MM.1S (cell line): ENCODE results near the gene GDF9.

ENCODE experiments used
- DNase-seq: peaks from one replicate; pipeline ENCODE4 v3.0.0-alpha.2; 2015
- H2AFZ ChIP-seq: fragments of 300-600 bp; sonication (generic); 2 replicates; pipeline ENCODE4 v1.6.0; 2016; ENCODE audit warnings: antibody characterized with exemption, low read length
- H3F3A ChIP-seq: fragments of 300-600 bp; sonication (generic); 2 replicates; pipeline ENCODE4 v1.6.1; 2016; ENCODE audit warnings: mild to moderate bottlenecking, antibody characterized with exemption, low read length, moderate library complexity, mixed read lengths; ENCODE audit not compliant: insufficient read depth
- H3K27ac ChIP-seq: fragments of 300-600 bp; sonication (generic); 2 replicates; pipeline ENCODE4 v1.5.1; 2016; ENCODE audit warnings: mild to moderate bottlenecking, low read length
- H3K27me3 ChIP-seq: fragments of 300-600 bp; sonication (generic); replicated peaks from 2 replicates; pipeline ENCODE4 v1.6.0; 2016; ENCODE audit warnings: low read length; ENCODE audit not compliant: insufficient read depth
- H3K36me3 ChIP-seq: fragments of 300-600 bp; sonication (generic); replicated peaks from 2 replicates; pipeline ENCODE4 v1.6.1; 2016; ENCODE audit warnings: mild to moderate bottlenecking, low read length, mixed read lengths; ENCODE audit not compliant: insufficient read depth
- H3K4me1 ChIP-seq: fragments of 300-600 bp; sonication (generic); 2 replicates; pipeline ENCODE4 v1.6.1; 2016; ENCODE audit warnings: low read length, mixed read lengths
- H3K4me2 ChIP-seq: fragments of 300-600 bp; sonication (generic); 2 replicates; pipeline ENCODE4 v1.6.0; 2016; ENCODE audit warnings: low read depth, low read length
- H3K4me3 ChIP-seq: fragments of 300-600 bp; sonication (generic); 2 replicates; pipeline ENCODE4 v1.5.1; 2016; ENCODE audit warnings: low read length, mixed read lengths
- H3K79me2 ChIP-seq: fragments of 300-600 bp; sonication (generic); 2 replicates; pipeline ENCODE4 v1.6.1; 2016; ENCODE audit warnings: mixed run types, low read length, mixed read lengths
- H3K9ac ChIP-seq: fragments of 300-600 bp; sonication (generic); 2 replicates; pipeline ENCODE4 v1.6.1; 2016; ENCODE audit warnings: low read length, mixed read lengths
- H3K9me2 ChIP-seq: fragments of 300-600 bp; sonication (generic); replicated peaks from 2 replicates; pipeline ENCODE4 v1.6.1; 2016; ENCODE audit warnings: mild to moderate bottlenecking, low read length, mixed read lengths; ENCODE audit not compliant: insufficient read depth
- H3K9me3 ChIP-seq: fragments of 300-600 bp; sonication (generic); replicated peaks from 2 replicates; pipeline ENCODE4 v1.6.1; 2016; ENCODE audit warnings: mild to moderate bottlenecking, low read length, mixed read lengths; ENCODE audit not compliant: insufficient read depth
- H4K20me1 ChIP-seq: fragments of 300-600 bp; sonication (generic); 2 replicates; pipeline ENCODE4 v1.6.1; 2016; ENCODE audit warnings: mild to moderate bottlenecking, low read length, moderate library complexity, mixed read lengths; ENCODE audit not compliant: insufficient read depth
- EZH2 ChIP-seq: fragments of 300-600 bp; sonication (generic); optimal IDR thresholded peaks from 2 replicates; pipeline ENCODE3; 2017; ENCODE audit warnings: low read depth, mild to moderate bottlenecking, antibody characterized with exemption, low read length, mixed read lengths
- EZH2phosphoT487 ChIP-seq: fragments of 300-600 bp; sonication (generic); IDR thresholded peaks from 2 replicates; pipeline ENCODE4 v1.6.1; 2018; ENCODE audit warnings: antibody characterized with exemption, low read length
- TF ChIP-seq, protein P1 (sequence below): fragments of 300-600 bp; sonication (generic); IDR thresholded peaks from 2 replicates; pipeline ENCODE4 v1.5.1; 2016; ENCODE audit warnings: antibody characterized with exemption, low read length, mixed read lengths

Gene GDF9, protein sequence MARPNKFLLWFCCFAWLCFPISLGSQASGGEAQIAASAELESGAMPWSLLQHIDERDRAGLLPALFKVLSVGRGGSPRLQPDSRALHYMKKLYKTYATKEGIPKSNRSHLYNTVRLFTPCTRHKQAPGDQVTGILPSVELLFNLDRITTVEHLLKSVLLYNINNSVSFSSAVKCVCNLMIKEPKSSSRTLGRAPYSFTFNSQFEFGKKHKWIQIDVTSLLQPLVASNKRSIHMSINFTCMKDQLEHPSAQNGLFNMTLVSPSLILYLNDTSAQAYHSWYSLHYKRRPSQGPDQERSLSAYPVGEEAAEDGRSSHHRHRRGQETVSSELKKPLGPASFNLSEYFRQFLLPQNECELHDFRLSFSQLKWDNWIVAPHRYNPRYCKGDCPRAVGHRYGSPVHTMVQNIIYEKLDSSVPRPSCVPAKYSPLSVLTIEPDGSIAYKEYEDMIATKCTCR

DNA sequence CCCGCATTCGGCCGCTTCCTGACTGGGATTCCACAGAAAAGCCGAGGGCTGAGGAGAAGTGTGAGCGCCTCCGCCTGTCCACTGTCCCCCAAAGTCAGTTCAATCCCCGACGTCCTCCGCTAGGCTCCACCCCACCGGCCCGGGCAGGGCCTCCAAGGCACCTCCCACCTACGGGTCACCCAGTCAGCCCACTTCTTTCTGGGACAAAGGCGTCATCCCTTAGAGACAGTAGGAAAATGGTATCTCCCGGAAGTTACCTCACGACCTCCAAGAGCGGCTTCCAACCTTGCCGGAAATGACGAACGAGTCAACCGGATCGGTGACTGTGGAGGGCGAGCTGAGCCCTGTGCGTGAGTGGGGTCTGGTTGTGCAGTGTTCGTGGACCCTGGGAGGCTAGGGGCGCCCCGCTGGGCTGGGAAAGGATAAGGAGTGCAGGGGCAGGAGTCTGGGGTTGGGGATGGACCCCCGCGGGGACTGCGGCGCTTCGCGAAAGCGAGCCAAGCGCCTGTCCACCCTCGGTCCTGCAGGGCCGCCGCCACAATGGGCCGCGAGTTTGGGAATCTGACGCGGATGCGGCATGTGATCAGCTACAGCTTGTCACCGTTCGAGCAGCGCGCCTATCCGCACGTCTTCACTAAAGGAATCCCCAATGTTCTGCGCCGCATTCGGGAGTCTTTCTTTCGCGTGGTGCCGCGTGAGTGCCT, at the start of gene GDF9, which contains the start of gene UQCRQ:
Gene GDF9, minus strand, starts transcription at position 128 of the 704 bp plus-strand sequence. CDS start 1,936 bp downstream, outside the sequence.
Gene UQCRQ, plus strand, starts transcription at position 301 of the 704 bp plus-strand sequence. Its CDS starts 240 bp downstream, at position 541.
- H2AFZ ChIP-seq: peak within 1 kb of the TSS; percentile 74
- H3K4me3 ChIP-seq: peak within 1 kb of the TSS; percentile 97
- peaks cover 8% of the 10 kb centered on the region; the same call in 1 of the 2 replicates for H3K36me3 ChIP-seq
- peak within 1 kb of the TSS; percentile 67 for H3K27ac ChIP-seq
- TF ChIP-seq EZH2: no peak
- TF ChIP-seq, protein P1, sequence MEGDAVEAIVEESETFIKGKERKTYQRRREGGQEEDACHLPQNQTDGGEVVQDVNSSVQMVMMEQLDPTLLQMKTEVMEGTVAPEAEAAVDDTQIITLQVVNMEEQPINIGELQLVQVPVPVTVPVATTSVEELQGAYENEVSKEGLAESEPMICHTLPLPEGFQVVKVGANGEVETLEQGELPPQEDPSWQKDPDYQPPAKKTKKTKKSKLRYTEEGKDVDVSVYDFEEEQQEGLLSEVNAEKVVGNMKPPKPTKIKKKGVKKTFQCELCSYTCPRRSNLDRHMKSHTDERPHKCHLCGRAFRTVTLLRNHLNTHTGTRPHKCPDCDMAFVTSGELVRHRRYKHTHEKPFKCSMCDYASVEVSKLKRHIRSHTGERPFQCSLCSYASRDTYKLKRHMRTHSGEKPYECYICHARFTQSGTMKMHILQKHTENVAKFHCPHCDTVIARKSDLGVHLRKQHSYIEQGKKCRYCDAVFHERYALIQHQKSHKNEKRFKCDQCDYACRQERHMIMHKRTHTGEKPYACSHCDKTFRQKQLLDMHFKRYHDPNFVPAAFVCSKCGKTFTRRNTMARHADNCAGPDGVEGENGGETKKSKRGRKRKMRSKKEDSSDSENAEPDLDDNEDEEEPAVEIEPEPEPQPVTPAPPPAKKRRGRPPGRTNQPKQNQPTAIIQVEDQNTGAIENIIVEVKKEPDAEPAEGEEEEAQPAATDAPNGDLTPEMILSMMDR: peak; percentile 22; the same call in 1 of the 2 replicates
- H3K4me1 ChIP-seq: peaks cover 6% of the 10 kb centered on the region
- peaks cover 4% of the 10 kb centered on the region; the same call in 1 of the 2 replicates for H3F3A ChIP-seq
- no peaks in the 10 kb centered on the region for H3K9me2 ChIP-seq
- peak within 1 kb of the TSS; percentile 89 for H3K9ac ChIP-seq
- peaks cover 31% of the 10 kb centered on the region for H3K79me2 ChIP-seq
- no peaks in the 10 kb centered on the region for H3K27me3 ChIP-seq
- H4K20me1 ChIP-seq: no peaks in the 10 kb centered on the region
- DNase-seq: peak; percentile 99
- H3K9me3 ChIP-seq: no peaks in the 10 kb centered on the region
- H3K4me2 ChIP-seq: peak within 1 kb of the TSS; percentile 83

DNA sequence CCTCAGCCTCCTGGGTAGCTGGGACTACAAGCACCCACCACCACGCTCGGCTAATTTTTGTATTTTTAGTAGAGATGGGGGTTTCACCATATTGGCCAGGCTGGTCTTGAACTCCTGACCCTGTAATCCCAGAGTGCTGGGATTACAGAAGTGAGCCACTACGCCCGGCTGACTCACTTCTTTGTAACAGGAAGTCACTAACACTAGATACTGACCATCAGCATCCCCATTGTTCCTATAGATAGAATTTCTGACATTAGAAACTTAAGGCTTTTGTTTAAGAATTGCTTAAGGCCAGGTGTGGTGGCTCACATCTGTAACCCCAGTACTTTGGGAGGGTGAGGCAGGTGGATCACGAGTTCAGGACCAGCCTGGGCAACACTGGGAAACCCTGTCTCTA, 49.4 kb upstream of the GDF9 start:
- Histone ChIP-seq H3K27me3 (no peaks in the 10 kb centered on the region), H3K27ac (peak overlapping the region; percentile 13; the same call in 1 of the 2 replicates), H3K9me3 (no peaks in the 10 kb centered on the region), H3K4me2 (no peak overlapping the region), H3K4me1 (0 out of 2 replicates have a peak, but pooled peaks cover 5% of the 10 kb centered on the region), H2AFZ (no peak overlapping the region), H3F3A (0 out of 2 replicates have a peak, but pooled peaks cover 9% of the 10 kb centered on the region), H4K20me1 (no peaks in the 10 kb centered on the region), H3K4me3 (no peak overlapping the region), H3K79me2 (no peaks in the 10 kb centered on the region), H3K36me3 (no peaks in the 10 kb centered on the region; the same call in 1 of the 2 replicates), H3K9ac (no peak overlapping the region), H3K9me2 (no peaks in the 10 kb centered on the region)
- peak; percentile 70 for DNase-seq
- TF ChIP-seq, protein P1: no peak
- no peak for TF ChIP-seq EZH2
- TF ChIP-seq EZH2phosphoT487: no peak

DNA sequence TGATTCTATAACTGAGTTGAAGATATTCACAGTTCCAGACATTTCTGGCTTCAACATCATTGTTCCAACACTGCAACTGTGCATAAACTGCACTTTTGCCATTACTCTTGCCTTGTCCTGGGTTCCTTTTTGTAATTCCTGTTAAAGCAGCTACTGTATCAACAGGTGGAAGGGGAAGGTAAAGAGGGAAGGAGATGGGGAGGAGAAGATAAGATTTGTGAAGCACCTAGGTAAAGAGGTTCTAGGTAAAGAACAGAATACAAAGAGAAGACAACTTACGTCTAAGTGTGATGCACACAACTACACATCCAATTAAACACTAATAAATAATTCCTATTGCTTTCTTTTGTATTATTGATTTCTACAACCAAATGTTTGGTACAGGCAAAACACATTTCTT, 43.4 kb upstream of the GDF9 start:
- Histone ChIP-seq H3K27ac (no peak overlapping the region), H3K4me3 (no peak overlapping the region), H3K4me1 (no peaks in the 10 kb centered on the region), H2AFZ (no peak overlapping the region), H3K9me3 (no peaks in the 10 kb centered on the region), H3F3A (no peaks in the 10 kb centered on the region), H4K20me1 (no peaks in the 10 kb centered on the region), H3K79me2 (no peaks in the 10 kb centered on the region), H3K9me2 (no peaks in the 10 kb centered on the region), H3K9ac (no peak overlapping the region), H3K4me2 (no peak overlapping the region), H3K36me3 (no peaks in the 10 kb centered on the region; the same call in 1 of the 2 replicates), H3K27me3 (no peaks in the 10 kb centered on the region)
- no peak for DNase-seq
- TF ChIP-seq, protein P1: no peak
- TF ChIP-seq EZH2phosphoT487: no peak
- TF ChIP-seq EZH2: no peak
